Spleen (tissue), 7 donors: ENCODE data around the gene GCNA.

Source experiments
- POLR2A ChIP-seq, 3 donors: fragments of 450-650 bp; IDR thresholded peaks; one replicate each; pipeline ENCODE4 v1.5.1; 2017; ENCODE audit warnings: antibody characterized with exemption in 3 of 3, mild to moderate bottlenecking in 1 of 3
- POLR2AphosphoS5 ChIP-seq, 3 donors: sonication (generic); formaldehyde crosslinking; IDR thresholded peaks; one replicate each; pipeline ENCODE4 v1.5.1; 2017; ENCODE audit warnings: antibody characterized with exemption in 3 of 3
- TF ChIP-seq, protein P1 (sequence below), 11 experiments: fragments of 200-600 bp in 7 of 11; fragments of 450-650 bp in 4 of 11; sonication (generic) in 4 of 11; IDR thresholded peaks in 8 of 11; conservative IDR thresholded peaks in 3 of 11; 1 replicate in 7 of 11; 2 replicates in 4 of 11; pipeline versions ENCODE4 v1.4.0 to v1.8.0; 2016 to 2021; ENCODE audit warnings: antibody characterized with exemption in 11 of 11, inconsistent platforms in 4 of 11, mild to moderate bottlenecking in 1 of 11
- donor health status: DM: no; HTN: no; CAD: no; lungs with moderate emphysema.
- donor health status: DM: no; HTN: no; CAD: no.
- donor health status: DM: no; HTN: no; CAD: no.

DNA sequence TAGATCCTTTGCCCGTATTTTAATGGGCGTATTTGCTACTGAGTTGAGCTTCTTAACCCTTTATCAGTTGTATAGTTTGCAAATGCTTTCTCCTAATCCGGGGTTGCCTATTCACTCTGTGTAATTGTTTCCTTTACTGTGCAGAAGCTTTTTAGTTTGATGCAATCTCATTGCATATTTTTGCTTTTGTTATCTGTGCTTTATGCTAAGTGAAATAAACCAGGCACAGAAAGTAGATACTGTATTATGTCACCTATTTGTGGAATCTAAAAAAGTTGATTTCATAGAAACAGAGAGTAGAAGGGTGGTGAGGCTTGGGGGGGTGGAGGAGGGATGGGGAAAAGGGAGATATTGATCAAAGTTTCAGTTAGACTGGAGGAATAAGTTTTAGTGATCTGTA lies 27.7 kb upstream of the GCNA start:
- TF ChIP-seq, protein P1, sequence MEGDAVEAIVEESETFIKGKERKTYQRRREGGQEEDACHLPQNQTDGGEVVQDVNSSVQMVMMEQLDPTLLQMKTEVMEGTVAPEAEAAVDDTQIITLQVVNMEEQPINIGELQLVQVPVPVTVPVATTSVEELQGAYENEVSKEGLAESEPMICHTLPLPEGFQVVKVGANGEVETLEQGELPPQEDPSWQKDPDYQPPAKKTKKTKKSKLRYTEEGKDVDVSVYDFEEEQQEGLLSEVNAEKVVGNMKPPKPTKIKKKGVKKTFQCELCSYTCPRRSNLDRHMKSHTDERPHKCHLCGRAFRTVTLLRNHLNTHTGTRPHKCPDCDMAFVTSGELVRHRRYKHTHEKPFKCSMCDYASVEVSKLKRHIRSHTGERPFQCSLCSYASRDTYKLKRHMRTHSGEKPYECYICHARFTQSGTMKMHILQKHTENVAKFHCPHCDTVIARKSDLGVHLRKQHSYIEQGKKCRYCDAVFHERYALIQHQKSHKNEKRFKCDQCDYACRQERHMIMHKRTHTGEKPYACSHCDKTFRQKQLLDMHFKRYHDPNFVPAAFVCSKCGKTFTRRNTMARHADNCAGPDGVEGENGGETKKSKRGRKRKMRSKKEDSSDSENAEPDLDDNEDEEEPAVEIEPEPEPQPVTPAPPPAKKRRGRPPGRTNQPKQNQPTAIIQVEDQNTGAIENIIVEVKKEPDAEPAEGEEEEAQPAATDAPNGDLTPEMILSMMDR (IDR thresholded peaks at IDR 0.05 in 8 of 11, conservative IDR thresholded peaks at IDR 0.05 in 3 of 11): no peak
- TF ChIP-seq POLR2AphosphoS5 (IDR thresholded peaks at IDR 0.05) (no peak), POLR2A (IDR thresholded peaks at IDR 0.05) (no peak)
